Measurements from ENCODE around the gene MDM2. TPM values are rescaled to one million over a fixed set of nuclear protein-coding genes. Genes with fewer than 3 reads are reported as not detected.

MDM2 gene
- total and polyA plus RNA-seq, 2 of the 13 experiments (the other 11 are each of a cell fraction or from before 2014, with no cell fraction given): 29.3 to 314 TPM

DNA sequence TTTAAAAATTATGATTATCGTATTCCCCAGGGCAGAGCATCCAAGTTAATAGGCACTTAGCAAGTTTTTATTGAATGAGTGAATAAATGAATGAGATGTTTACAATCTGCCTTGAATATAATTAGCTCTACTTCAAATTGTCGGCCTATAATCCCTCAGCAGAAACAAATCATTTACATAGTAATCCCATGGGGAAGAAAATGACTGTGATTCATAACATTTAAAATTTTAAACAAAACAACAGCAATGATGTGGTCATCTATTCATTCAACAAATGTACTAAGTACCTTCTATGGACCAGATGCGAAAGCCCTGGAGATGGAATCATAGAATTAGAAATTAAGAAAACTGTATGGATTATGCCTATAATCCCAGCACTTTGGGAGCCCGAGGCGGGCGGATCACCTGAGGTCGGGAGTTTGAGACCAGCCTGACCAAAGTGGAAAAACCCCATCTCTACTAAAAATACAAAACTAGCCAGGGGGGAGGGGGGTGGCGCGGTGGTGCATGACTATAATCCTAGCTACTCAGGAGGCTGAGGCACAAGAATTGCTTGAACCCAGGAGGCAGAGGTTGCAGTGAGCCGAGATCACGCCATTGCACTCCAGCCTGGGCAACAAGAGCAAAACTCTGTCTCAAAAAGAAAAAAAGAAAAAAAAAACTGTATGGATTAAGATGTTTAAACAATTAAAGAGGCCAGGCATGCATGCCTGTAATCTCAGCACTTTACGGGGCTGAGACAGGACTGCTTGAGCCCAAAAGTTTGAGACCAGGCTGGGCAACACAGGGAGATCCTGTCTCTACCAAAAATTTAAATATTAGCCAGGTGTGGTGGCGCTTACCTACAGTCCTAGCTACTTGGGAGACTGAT lies 17.7 kb upstream of the MDM2 start:
- ChIA-PET POLR2A (interaction anchor here (2.2 to 9.2 kb wide), 4 partner anchors 10 to 24 kb away, joined by 7 to 184 read pairs (median 52); partner anchors contain the start of gene MDM2), CTCF (ENCODE audit: low intra/inter-chr PET ratio, low total read pairs) (no interaction called here)
- WGBS (ENCODE audit: low lambda C conversion rate): 96% methylated on average over 13 of the region's 13 CpGs
- TF ChIP-seq NFRKB (IDR thresholded peaks at IDR 0.05): no peak
- TF ChIP-seq, protein P1, sequence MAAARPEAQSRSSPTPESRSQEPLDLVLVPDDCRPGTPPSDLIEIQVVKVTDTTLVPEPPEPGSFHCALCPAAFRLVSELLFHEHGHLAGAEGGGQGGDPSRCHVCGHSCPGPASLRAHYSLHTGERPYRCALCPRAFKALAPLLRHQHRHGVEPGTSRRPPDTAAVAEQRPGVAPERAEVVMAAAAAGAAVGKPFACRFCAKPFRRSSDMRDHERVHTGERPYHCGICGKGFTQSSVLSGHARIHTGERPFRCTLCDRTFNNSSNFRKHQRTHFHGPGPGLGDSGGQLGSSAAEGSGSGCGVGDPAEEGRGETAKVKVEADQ (CRISPR knock-in tag; IDR thresholded peaks at IDR 0.05; ENCODE audit: borderline replicate concordance): no peak
- TF ChIP-seq, protein P2, sequence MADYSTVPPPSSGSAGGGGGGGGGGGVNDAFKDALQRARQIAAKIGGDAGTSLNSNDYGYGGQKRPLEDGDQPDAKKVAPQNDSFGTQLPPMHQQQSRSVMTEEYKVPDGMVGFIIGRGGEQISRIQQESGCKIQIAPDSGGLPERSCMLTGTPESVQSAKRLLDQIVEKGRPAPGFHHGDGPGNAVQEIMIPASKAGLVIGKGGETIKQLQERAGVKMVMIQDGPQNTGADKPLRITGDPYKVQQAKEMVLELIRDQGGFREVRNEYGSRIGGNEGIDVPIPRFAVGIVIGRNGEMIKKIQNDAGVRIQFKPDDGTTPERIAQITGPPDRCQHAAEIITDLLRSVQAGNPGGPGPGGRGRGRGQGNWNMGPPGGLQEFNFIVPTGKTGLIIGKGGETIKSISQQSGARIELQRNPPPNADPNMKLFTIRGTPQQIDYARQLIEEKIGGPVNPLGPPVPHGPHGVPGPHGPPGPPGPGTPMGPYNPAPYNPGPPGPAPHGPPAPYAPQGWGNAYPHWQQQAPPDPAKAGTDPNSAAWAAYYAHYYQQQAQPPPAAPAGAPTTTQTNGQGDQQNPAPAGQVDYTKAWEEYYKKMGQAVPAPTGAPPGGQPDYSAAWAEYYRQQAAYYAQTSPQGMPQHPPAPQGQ (CRISPR knock-in tag; IDR thresholded peaks at IDR 0.05; ENCODE audit: borderline replicate concordance): no peak
- no peak for TF ChIP-seq ZNF775 (CRISPR knock-in tag; IDR thresholded peaks at IDR 0.05; ENCODE audit: borderline replicate concordance)
- TF ChIP-seq ZBTB21 (CRISPR knock-in tag; IDR thresholded peaks at IDR 0.05): no peak
- no peak for TF ChIP-seq ZNF777 (CRISPR knock-in tag; IDR thresholded peaks at IDR 0.05)
- TF ChIP-seq DNMT3B (CRISPR knock-in tag; conservative IDR thresholded peaks at IDR 0.05): no peak
- no peak for TF ChIP-seq LCORL (IDR thresholded peaks at IDR 0.05)
- no peak for TF ChIP-seq LCORL (CRISPR knock-in tag; IDR thresholded peaks at IDR 0.05)
- TF ChIP-seq, protein P3, sequence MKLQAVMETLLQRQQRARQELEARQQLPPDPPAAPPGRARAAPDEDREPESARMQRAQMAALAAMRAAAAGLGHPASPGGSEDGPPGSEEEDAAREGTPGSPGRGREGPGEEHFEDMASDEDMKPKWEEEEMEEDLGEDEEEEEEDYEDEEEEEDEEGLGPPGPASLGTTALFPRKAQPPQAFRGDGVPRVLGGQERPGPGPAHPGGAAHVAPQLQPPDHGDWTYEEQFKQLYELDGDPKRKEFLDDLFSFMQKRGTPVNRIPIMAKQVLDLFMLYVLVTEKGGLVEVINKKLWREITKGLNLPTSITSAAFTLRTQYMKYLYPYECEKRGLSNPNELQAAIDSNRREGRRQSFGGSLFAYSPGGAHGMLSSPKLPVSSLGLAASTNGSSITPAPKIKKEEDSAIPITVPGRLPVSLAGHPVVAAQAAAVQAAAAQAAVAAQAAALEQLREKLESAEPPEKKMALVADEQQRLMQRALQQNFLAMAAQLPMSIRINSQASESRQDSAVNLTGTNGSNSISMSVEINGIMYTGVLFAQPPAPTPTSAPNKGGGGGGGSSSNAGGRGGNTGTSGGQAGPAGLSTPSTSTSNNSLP (IDR thresholded peaks at IDR 0.05; ENCODE audit: low read depth, low read length): no peak
- no peak for TF ChIP-seq FOXP1 (IDR thresholded peaks at IDR 0.05)
- TF ChIP-seq FOXP1 (CRISPR knock-in tag; IDR thresholded peaks at IDR 0.05): no peak
- TF ChIP-seq ZNF749 (CRISPR knock-in tag; IDR thresholded peaks at IDR 0.05; ENCODE audit: borderline replicate concordance): no peak
- no peak for TF ChIP-seq FOXA1 (IDR thresholded peaks at IDR 0.05)
- no peak for TF ChIP-seq FOXA1 (CRISPR knock-in tag; IDR thresholded peaks at IDR 0.05)
- FAIRE-seq (no peak), DNase-seq (ENCODE audit: low spot score) (no peak), ATAC-seq (no peak)
- no peak overlapping the region for H3K4me3 ChIP-seq (replicated peaks in 1 of 3; ENCODE audit: insufficient read depth in 1 of 3, low read depth in 2 of 3, low read length in 3 of 3)
- no TSS peak for BruUV-seq (replicated peaks)
- no peaks in the 10 kb centered on the region for H3K27me3 ChIP-seq (ENCODE audit: control insufficient read depth in 1 of 2, insufficient read depth in 2 of 2, low read length in 2 of 2)
- H3K4me2 ChIP-seq (ENCODE audit: low read depth, low read length): no peak overlapping the region
- intact Hi-C loops (cut with micrococcal nuclease; ENCODE audit: unreplicated experiment) (no loop called here), in situ Hi-C loops (cut with HindIII; ENCODE audit: extremely low pct_ligation_motif_present, low pct_unique_long_range_greater_than_20kb) (no loop called here)
- no peak overlapping the region for H2AFZ ChIP-seq (ENCODE audit: low read length)
- H3K4me1 ChIP-seq (ENCODE audit: insufficient read depth, low read length): peaks cover 74% of the 10 kb centered on the region
- H3K36me3 ChIP-seq (replicated peaks in 1 of 2; ENCODE audit: control insufficient read depth in 1 of 2, insufficient read depth in 2 of 2, low read length in 2 of 2): no peaks in the 10 kb centered on the region
- peaks cover 7% of the 10 kb centered on the region for H3K79me2 ChIP-seq (ENCODE audit: insufficient read depth, low read length)
- no peak overlapping the region for H3K9ac ChIP-seq (ENCODE audit: insufficient read depth, low read depth, low read length)
- no peaks in the 10 kb centered on the region for H4K20me1 ChIP-seq (ENCODE audit: insufficient read depth, low read length)
- H3K27ac ChIP-seq (ENCODE audit: extremely low read length, insufficient read depth, low read length): no peak overlapping the region
- H3K9me3 ChIP-seq (ENCODE audit: low read length): no peaks in the 10 kb centered on the region

Data from HepG2 (cell line).